Esophagus squamous epithelium (tissue), 4 donors: Measurements from ENCODE around the gene KIAA0930.
A peak's percentile ranks its signal among the peaks of the same experiment; 100 is the strongest.

Source experiments
- POLR2A ChIP-seq, 4 donors: fragments of 450-650 bp; IDR thresholded peaks; one replicate each; pipeline ENCODE4 v1.6.1; 2017; ENCODE audit warnings: antibody characterized with exemption in 4 of 4, mild to moderate bottlenecking in 4 of 4, moderate library complexity in 3 of 4
- TF ChIP-seq, protein P1 (sequence below), 6 experiments: fragments of 450-650 bp in 4 of 6; fragments of 200-600 bp in 2 of 6; sonication (generic) in 2 of 6; IDR thresholded peaks; one replicate each; pipeline ENCODE4 v1.5.1; 2016 to 2019; ENCODE audit warnings: antibody characterized with exemption in 6 of 6, mild to moderate bottlenecking in 4 of 6, moderate library complexity in 4 of 6

DNA sequence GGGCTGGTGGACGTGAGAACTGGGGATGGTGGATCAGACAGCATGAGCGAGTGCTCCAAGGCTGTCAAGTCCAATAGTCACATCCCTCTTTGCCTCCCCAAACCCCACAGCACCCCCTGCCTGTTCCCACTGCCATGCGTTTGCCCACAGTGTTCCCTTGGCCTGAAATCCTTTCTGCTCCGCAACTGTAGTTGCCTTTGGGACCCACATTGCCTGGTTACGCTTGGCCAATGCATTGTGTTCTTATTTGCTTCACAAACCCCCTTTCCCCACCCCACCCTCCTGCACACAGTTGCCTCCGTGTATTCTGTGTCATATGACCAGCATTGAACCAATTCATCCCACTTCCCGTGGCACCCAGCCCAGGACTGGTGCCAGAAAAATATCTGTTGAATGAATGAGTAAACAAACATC lies 2.1 kb upstream of the KIAA0930 start:
- TF ChIP-seq, protein P1, sequence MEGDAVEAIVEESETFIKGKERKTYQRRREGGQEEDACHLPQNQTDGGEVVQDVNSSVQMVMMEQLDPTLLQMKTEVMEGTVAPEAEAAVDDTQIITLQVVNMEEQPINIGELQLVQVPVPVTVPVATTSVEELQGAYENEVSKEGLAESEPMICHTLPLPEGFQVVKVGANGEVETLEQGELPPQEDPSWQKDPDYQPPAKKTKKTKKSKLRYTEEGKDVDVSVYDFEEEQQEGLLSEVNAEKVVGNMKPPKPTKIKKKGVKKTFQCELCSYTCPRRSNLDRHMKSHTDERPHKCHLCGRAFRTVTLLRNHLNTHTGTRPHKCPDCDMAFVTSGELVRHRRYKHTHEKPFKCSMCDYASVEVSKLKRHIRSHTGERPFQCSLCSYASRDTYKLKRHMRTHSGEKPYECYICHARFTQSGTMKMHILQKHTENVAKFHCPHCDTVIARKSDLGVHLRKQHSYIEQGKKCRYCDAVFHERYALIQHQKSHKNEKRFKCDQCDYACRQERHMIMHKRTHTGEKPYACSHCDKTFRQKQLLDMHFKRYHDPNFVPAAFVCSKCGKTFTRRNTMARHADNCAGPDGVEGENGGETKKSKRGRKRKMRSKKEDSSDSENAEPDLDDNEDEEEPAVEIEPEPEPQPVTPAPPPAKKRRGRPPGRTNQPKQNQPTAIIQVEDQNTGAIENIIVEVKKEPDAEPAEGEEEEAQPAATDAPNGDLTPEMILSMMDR (IDR thresholded peaks at IDR 0.05), result peak in 1 of 6 experiments; percentile 7
- no peak for TF ChIP-seq POLR2A (IDR thresholded peaks at IDR 0.05)
